HG02943 (cell line): ENCODE results near the gene TMEM63B.
"Not testable (repeated sequence)": the region's sequence is repeated elsewhere in the genome, so short reads cannot be mapped to it uniquely, and the experiment has no call there.

Experiments used
- ATAC-seq: cut with Tn5 transposase; IDR thresholded peaks from one replicate; pipeline ENCODE4 v1.9.1; 2021; ENCODE audit warnings: mild to moderate bottlenecking, low read depth, moderate library complexity; ENCODE audit not compliant: unreplicated experiment

The TMEM63B gene

DNA sequence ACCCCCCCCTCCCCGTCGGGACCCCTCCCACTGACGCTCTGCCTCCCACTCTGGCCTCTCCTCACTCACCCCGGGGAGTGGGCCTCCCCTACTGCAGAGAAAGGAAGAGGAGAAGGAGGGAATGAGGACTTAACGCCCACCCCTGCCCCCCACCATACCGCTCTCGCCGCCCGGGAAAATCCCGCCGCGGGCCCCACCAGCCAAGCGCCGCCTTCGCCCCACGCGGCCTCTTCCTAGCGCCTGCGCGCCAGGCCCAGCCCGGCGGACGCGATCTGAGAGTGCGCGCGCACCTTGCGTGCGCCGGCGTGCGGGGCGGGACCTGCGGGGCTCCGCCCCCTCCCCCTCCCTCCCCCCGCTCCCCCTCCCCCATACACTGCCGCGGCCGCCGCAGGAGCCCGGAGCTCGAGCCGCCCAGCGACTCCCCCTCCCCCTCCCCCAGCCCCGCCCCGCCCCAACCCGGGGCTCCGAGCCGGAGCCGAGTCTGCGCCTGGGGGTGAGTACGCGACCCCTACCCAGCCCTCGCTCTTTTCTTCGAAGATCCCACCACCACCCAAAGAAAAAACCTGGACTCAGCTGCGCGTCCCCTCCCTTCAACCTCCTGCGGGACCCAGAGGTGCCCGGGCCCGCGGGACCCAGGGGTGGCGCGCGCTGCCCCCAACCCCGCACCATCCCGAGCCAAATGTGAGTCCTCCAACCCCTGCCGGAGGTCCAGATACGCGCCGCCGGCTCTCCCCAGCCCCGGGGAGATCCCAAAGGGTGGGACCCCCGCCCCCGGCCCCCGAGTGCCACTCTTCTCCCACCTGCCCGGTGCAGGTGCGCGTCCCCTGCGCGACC lies at the start of gene TMEM63B, which contains the start of gene MRPL14:
Gene TMEM63B (plus strand): TSS at position 369 of the 834 bp plus-strand sequence. CDS start 7,031 bp downstream, outside the sequence.
Gene MRPL14 (minus strand): TSS at position 267 of the 834 bp plus-strand sequence. CDS start 10,841 bp downstream, outside the sequence.
- peak; percentile 49 for ATAC-seq

- no peak for ATAC-seq
Observed at GRCh38 chr6:44078219-44078826, 49.0 kb upstream of the TMEM63B start.

- ATAC-seq, result no peak
Observed at GRCh38 chr6:44078827-44079671, 48.3 kb upstream of the TMEM63B start.

GRCh38 chr6:44079672-44080071 lies 47.7 kb upstream of the TMEM63B start:
- ATAC-seq, result no peak

DNA sequence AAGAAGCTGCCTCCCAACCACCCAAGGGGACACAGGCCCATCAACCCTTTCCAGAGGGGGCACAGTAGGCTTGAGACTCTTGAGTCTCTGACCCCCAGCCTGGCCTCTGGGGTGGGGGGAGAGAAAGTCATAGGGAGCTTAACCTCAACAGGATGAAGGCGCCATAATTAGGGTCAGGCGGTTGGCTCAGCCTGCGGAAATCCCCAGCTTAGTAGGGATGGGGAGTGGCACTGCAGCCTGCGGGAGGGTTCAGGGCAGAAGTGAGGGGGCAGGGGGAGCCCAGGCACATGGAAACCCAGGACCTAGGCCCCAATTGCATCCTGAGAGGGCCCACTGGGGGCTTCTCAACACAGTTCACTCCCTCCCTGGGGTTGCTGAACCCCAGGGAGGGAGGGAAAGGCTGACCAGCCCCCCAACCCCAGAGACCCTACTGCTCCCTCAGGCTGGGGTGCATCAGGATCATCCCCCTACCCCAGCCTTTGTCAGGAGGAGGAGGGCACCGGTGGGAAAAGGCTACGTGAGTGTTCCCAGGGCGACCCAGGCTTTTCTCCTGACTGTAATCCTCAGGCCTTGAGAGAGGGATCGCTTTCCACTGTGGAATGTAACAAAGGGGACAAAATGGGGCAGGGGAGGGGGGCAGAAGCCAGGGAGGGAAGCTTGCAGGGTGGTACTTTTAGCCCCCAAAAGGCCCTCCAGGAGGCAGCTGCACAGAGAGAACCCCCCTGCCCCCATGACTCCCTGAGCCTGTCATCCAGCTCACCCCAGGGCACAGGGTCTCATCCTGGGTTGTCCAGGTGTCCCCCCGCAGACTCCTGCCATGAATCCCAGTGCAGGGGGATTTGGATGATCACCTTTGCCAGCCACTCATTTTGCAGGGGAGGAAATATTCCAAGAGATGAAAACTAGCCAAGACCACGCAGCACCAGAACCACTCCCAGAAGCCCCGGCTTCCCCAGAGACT lies 46.5 kb upstream of the TMEM63B start:
- ATAC-seq, result no peak

- no peak for ATAC-seq
Observed at GRCh38 chr6:44081753-44082152, 45.6 kb upstream of the TMEM63B start.

DNA sequence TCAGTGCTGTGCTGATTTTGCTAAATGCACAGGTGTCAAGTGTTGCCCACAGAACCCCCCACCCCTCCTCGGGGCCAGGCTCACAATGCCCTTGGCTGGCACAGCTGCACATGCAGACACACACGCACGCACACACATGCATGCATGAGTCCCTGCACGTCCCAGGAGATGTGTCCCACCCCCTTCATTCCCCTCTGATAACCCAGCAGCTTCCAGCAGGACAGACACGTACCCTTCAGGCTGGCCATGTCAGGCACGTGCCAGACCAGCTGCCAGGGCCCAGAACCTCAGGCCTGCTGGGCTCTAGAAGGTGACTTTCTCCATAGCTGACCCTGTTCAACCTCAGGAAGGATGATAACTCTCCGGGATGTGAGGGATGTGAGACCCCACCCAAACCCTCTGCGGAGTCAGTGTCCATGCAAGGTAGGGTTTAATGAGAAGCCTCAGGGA lies 44.5 kb upstream of the TMEM63B start:
- ATAC-seq, result no peak

GRCh38 chr6:44084231-44085014 lies 42.9 kb upstream of the TMEM63B start:
- no peak for ATAC-seq

GRCh38 chr6:44085219-44085618 lies 42.1 kb upstream of the TMEM63B start:
- no peak for ATAC-seq

GRCh38 chr6:44086931-44087574 lies 40.3 kb upstream of the TMEM63B start:
- ATAC-seq, result no peak

GRCh38 chr6:44087623-44088022 lies 39.7 kb upstream of the TMEM63B start:
- ATAC-seq, result no peak

GRCh38 chr6:44088827-44089590 lies 38.3 kb upstream of the TMEM63B start:
- ATAC-seq, result no peak

DNA sequence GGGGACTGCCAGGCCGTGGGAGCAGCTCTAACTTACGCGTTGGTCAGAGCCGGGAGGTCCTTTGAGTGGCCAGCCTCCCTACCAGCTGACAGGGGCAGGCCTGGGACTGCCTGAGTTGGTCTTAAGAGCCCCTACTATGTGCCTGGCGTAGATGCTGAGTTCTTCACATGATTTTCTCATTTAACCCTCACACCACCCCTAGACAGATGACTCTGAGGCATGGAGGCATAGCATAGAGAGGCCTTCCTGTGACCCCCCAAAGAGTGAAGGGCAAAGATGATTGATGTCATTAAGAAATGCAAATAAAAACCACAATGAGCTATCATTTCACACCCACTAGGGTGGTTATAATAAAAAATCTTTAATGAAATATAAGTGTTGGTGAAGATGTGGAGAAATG lies 36.9 kb upstream of the TMEM63B start:
- no peak for ATAC-seq

DNA sequence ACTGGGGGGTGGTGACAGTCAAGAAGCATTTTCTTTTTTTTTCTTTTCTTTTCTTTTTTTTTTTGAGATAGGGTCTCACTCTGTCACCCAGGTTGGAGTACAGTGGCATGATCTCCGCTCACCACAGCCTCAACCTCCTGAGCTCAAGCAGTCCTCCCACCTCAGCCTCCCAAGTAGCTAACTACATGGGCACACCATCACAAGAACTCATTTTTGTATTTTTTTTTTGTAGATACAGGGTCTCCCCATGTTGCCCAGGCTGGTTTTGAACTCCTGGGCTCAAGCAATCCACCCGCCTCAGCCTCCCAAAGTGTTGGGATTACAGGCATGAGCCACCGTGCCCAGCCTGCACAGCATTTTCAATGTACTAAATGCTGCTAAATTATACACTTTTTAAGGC lies 36.0 kb upstream of the TMEM63B start:
- ATAC-seq, result not testable (repeated sequence)

- ATAC-seq, result no peak
Observed at GRCh38 chr6:44091981-44092884, 35.1 kb upstream of the TMEM63B start.

GRCh38 chr6:44093066-44093465 lies 34.3 kb upstream of the TMEM63B start:
- no peak for ATAC-seq
